Effector memory CD4-positive, alpha-beta T cell (primary cell): ENCODE measurements around the gene ANGPTL4.

Experiments
- DNase-seq, 3 donors: peaks; one replicate each; pipeline ENCODE4 v3.0.0-alpha.2; 2020
- H3K27ac ChIP-seq: 2 replicates; pipeline ENCODE4 v1.7.0; 2013; ENCODE audit warnings: mild to moderate bottlenecking, low read length, moderate library complexity; ENCODE audit not compliant: insufficient read depth, poor library complexity, severe bottlenecking
- H3K27me3 ChIP-seq: replicated peaks from 2 replicates; pipeline ENCODE4 v1.7.0; 2013; ENCODE audit warnings: mild to moderate bottlenecking, low read length; ENCODE audit not compliant: insufficient read depth, control insufficient read depth, poor library complexity, severe bottlenecking
- H3K36me3 ChIP-seq: 2 replicates; pipeline ENCODE4 v1.7.0; 2013; ENCODE audit warnings: mild to moderate bottlenecking, low read length, moderate library complexity; ENCODE audit not compliant: control insufficient read depth, insufficient read depth
- H3K4me1 ChIP-seq: 2 replicates; pipeline ENCODE4 v1.7.0; 2013; ENCODE audit warnings: low read length, mild to moderate bottlenecking; ENCODE audit not compliant: control insufficient read depth, insufficient read depth, poor library complexity, severe bottlenecking
- H3K4me3 ChIP-seq: 2 replicates; pipeline ENCODE4 v1.7.0; 2013; ENCODE audit warnings: low read length, low read depth, mild to moderate bottlenecking; ENCODE audit not compliant: insufficient read depth, poor library complexity, severe bottlenecking
- H3K9me3 ChIP-seq: 2 replicates; pipeline ENCODE4 v1.7.0; 2013; ENCODE audit warnings: mild to moderate bottlenecking, low read length, moderate library complexity; ENCODE audit not compliant: control insufficient read depth

ANGPTL4 gene

DNA sequence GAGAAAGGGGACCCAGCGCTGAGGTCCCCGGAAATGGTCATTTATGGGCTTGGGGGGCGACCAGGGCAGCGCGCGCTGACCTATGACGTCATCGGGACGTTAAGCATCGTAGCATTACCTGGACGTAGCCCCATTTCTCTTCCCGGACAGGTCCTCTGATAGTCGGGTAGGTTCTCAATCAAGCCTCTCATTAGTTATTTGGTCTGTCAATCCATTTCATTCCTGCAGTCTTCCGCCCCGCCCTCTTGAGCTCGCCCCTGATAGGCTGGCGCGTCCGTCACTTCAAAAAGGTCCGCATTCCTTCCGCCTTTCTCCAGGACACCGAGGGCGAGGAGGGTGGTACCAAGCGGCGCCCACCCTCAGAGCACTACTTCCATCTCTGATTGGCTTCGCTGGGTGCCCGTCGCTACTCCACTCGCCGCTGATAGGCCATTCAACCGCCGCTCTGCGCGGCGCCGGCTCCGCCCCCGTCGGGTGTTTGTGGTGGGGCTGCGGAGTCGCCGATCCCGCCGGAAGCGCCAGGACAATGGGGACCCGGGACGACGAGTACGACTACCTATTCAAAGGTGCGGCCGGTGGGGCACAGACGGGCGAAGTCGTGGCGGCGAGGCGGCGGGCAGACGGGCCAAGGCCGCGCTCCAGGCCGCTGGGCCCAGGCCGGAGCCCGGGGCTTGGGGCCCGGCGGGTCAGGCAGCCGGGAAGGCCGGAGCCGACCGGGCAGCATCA lies 26.1 kb downstream of the ANGPTL4 start, which contains the start of gene RAB11B:
Gene RAB11B (plus strand): TSS at position 470 of the 726 bp plus-strand sequence. CDS start 57 bp downstream, at position 527.
- Histone ChIP-seq H3K27ac (peak within 1 kb of the TSS; percentile 98), H3K9me3 (no peaks in the 10 kb centered on the region), H3K27me3 (no peaks in the 10 kb centered on the region), H3K36me3 (no peaks in the 10 kb centered on the region), H3K4me1 (peaks cover 5% of the 10 kb centered on the region), H3K4me3 (peak within 1 kb of the TSS; percentile 78)
- peak; percentile 95 to 98 (median 97) for DNase-seq

DNA sequence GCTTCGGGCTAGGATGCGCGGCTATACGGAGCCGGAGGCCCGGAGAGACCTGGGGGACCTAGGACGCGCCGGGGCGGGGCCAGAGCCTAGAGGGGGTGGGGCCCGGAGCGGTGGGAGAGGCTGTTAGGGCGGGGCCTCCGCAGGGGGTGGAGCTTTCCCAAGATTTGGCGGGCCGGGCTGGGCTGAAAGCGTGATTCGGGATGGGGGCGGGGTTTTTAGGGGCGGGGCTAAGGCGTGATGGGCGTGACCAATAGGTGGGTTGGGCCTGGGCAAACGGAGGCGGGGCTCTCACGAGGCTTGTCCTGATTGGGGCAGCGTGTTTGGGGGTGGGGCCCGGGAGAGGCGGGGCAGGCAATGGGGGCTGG lies 26.6 kb downstream of the ANGPTL4 start:
- Histone ChIP-seq H3K36me3 (peaks cover 2% of the 10 kb centered on the region), H3K27me3 (no peaks in the 10 kb centered on the region), H3K4me3 (peak overlapping the region; percentile 78), H3K27ac (peak overlapping the region; percentile 98), H3K4me1 (peaks cover 5% of the 10 kb centered on the region), H3K9me3 (no peaks in the 10 kb centered on the region)
- peak; percentile 87 to 91 (median 89) for DNase-seq

DNA sequence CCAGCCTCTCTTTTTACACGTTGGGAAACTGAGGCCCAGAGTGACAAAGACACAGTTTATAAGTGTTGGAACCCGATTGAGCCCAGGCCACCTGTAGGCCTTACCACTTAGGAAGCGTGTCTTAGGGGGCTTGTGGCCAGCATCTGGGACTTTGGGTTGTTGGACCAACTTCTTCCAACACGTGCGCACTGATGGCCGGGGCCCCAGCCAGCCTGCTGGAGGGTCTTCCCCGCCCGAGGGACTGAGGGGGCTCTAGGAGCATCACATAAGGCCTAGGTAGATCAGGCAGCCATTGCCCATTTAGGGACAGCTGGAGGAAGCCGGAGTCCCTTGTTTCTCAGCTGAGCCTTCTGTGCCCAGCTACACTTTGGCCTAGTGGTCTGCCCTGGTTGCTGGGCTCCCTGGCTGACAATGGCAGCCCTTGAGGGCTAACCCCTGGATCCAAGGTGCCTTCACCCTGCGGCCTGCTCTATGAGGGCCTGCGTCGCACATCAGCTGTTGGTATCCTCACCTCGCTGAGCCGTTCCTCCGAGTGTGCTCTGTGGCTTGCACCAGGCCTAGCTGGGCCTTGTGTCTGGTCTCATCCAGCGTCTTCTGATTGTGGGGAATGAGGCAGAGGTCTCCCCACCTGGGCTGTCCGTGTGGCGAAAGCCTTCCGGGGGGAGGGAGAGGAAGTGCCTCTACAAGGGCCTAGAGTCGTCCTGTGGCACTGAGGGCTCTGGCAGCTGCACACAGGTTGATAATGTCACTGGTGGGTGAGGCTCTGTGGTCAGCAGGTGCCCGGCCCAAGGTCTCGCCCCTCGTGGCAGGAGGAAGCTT lies 27.5 kb downstream of the ANGPTL4 start:
- Histone ChIP-seq H3K27me3 (no peaks in the 10 kb centered on the region), H3K36me3 (peaks cover 5% of the 10 kb centered on the region), H3K4me3 (no peak overlapping the region), H3K27ac (no peak overlapping the region), H3K4me1 (peaks cover 5% of the 10 kb centered on the region), H3K9me3 (no peaks in the 10 kb centered on the region)
- no peak for DNase-seq

DNA sequence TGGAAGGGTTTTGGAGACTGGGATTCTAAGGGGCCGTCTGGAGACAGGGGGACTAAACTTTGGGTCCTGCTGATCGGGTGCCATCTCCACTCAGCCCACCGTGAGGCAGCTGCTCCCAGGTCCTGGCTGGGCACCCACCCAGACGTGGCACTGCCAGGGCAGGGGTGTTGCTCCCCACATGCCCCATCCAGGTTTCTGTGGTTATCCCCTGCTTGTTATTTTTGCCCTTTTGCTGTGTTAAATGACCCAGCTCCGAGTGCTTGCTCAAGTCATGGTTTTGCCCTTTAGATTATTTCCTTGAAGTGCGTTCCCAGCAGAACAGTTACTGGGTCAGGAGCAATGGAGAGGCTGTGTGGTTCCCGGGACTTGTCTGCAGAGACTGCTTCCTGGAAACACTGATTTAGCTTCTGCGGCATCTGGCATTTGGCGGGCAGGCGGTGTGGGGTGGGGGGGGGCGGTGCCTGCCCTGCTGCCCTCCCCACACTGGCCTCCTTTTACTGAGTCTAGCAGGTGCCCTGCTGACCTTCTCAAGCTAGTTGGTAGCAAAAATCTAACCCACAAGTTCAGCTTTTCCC lies 28.1 kb downstream of the ANGPTL4 start:
- Histone ChIP-seq H3K4me1 (peaks cover 5% of the 10 kb centered on the region), H3K27ac (no peak overlapping the region)
- no peak for DNase-seq

DNA sequence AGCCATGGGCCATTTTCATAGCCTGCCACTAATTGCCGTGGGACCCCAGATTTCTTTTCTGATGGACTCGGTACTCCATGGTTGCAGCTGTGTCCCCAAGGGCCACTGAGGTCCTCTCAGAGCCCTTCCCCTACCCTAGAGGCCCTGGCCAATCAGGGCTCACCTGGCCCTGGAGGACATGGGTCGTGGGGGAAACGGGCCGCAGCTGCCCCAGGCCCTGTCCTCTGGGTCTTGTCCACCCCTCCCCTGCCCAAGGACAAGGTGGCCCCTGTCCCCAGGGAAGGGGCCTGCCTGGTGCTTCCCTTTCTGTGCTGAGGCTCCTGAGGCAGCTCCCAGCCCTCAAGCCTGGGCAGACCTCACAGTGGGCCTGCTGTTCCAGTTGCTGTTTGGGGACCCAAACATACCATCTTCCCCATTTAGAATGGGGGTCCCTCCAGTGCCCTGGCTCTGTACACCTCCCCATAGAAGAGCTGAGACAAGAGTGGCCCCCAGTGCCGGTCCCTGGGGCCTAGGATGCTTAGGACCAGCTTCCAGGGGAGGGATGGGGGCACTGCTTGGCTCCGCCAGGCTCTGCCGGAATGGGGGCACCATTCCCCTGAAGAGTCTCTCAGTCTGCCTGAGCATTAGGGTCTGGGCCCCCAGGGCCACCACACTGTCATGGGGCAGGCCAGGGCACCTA lies 29.4 kb downstream of the ANGPTL4 start:
- H3K4me1 ChIP-seq: peaks cover 5% of the 10 kb centered on the region

More for the DNA sequence above, 28.1 kb downstream of the ANGPTL4 start:
- H3K9me3 ChIP-seq: no peaks in the 10 kb centered on the region
- H3K4me3 ChIP-seq: no peak overlapping the region
- peaks cover 5% of the 10 kb centered on the region for H3K36me3 ChIP-seq
- no peaks in the 10 kb centered on the region for H3K27me3 ChIP-seq

DNA sequence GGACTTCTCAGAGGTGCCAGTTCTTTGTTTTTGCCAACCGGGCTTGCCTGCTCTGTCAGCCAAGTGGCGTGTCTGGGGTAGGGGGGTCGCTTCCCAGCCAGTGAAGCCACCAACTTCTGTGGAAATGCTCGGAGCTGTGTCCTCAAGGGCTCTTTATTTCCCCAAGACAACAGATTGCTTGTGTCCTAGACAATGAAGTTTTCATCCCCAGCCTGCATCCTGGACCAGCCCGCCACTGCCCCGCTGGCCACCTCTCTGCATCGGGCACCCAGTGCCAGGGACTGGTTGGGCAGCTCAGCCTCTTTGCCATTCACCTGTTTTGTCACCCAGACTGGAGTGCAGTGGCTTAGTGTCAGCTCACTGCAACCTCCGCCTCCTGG lies 29.9 kb downstream of the ANGPTL4 start:
- Histone ChIP-seq H3K27ac (no peak overlapping the region), H3K27me3 (no peaks in the 10 kb centered on the region), H3K4me1 (peaks cover 5% of the 10 kb centered on the region), H3K4me3 (no peak overlapping the region), H3K9me3 (no peaks in the 10 kb centered on the region), H3K36me3 (peaks cover 5% of the 10 kb centered on the region)
- no peak for DNase-seq

More for the DNA sequence above, 29.4 kb downstream of the ANGPTL4 start:
- Histone ChIP-seq H3K27me3 (no peaks in the 10 kb centered on the region), H3K36me3 (peaks cover 5% of the 10 kb centered on the region), H3K9me3 (no peaks in the 10 kb centered on the region), H3K4me3 (no peak overlapping the region), H3K27ac (no peak overlapping the region)
- no peak for DNase-seq

DNA sequence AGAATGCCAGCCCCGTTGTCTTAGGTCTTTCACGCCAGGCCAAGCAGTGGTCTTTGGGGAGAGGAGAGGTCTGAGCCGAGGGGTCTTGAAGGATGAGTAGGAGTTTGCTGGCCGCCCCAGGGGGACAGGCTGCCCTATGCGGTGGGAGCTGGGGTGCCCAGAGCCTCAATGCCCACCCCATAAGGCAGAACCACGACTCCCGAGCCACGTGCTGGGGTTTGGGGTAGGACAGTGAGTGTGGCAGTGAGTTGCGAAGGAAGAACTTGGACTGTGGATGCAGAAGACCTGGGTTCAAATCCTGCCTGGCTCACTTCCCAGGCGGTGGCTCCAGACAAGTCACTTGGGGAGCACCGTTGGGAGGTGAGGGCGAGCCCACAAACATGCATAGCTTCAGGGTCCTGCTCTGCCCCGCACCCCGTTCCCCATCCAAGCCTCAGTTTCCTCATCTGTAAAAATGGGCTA lies 31.7 kb downstream of the ANGPTL4 start:
- H3K36me3 ChIP-seq: peaks cover 16% of the 10 kb centered on the region
- peaks cover 5% of the 10 kb centered on the region for H3K4me1 ChIP-seq
- no peaks in the 10 kb centered on the region for H3K9me3 ChIP-seq
- H3K4me3 ChIP-seq: no peak overlapping the region
- DNase-seq: no peak
- H3K27me3 ChIP-seq: no peaks in the 10 kb centered on the region
- H3K27ac ChIP-seq: no peak overlapping the region

DNA sequence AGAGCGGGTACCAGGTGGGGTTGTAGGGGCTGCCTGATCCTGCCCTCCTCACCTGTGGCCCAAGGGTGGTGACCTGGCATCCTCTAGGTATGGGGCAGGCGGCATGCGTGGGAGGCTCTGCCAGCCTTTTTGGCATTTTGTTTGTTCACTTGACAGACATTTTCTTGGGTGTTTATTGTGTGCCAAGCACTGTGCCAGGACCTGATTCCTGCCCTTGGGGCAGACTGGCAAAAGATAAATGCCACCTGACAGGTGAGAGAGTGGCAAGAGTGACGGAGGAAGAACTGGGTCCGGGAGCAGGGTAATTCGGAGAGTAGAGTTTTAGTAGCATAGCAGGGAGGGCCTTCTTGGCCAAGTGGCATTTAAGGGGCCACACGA lies 32.2 kb downstream of the ANGPTL4 start:
- Histone ChIP-seq H3K4me3 (no peak overlapping the region), H3K27ac (no peak overlapping the region), H3K9me3 (no peaks in the 10 kb centered on the region), H3K36me3 (peaks cover 16% of the 10 kb centered on the region), H3K4me1 (peaks cover 5% of the 10 kb centered on the region), H3K27me3 (no peaks in the 10 kb centered on the region)
- DNase-seq: no peak

DNA sequence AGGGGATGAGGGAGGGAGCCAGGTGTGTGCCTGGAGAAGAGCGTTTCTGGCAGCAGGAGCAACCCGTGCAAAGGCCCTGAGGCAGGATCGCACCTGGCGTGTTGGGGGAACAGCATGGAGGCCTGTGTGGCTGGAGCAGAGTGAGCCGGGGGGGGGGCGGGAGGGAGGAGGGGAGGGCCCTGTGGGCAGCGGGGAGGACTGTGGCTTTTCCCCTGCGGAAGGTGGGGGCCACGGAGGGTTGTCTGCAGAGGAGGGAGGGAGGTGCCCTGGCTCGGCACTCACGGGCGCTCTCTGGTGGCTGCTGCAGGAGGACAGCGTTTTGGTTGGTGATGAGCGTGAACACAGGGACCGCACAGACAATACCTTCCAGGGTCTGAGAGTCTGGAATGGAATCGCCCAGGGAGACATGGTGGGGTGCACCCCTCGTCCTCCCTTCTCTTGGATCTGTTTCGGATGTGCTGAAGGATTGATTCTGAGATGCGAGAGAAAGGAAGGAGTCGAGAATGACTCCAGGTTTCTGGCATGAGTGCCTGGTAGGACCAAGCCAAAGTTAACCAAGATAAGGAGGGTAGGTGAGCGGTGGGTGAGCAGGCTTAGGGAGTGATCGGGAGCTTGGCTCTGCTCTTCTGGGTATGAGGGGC lies 32.7 kb downstream of the ANGPTL4 start:
- H3K4me1 ChIP-seq: peaks cover 3% of the 10 kb centered on the region
- H3K36me3 ChIP-seq: peaks cover 17% of the 10 kb centered on the region
- H3K27ac ChIP-seq: no peak overlapping the region
- H3K27me3 ChIP-seq: no peaks in the 10 kb centered on the region
- H3K4me3 ChIP-seq: no peak overlapping the region
- peak; percentile 58 to 66 (median 64) for DNase-seq
- no peaks in the 10 kb centered on the region for H3K9me3 ChIP-seq
